GM18951 (cell line): Measurements from ENCODE around the gene MTA1.

Source experiments
- POLR2A ChIP-seq: IDR thresholded peaks from 4 replicates; pipeline ENCODE4 v1.6.1; 2011; ENCODE audit warnings: mild to moderate bottlenecking; ENCODE audit not compliant: insufficient read length, insufficient read depth; ENCODE audit errors: extremely low read depth
- in situ Hi-C: fragments of 300-500 bp; cut with MboI; formaldehyde crosslinking; loops from one replicate; pipeline ENCODE4 v1.12.0; 2022; ENCODE audit warnings: low sequenced_read_pairs, mixed read lengths, inconsistent platforms; ENCODE audit not compliant: unreplicated experiment

The MTA1 gene

DNA sequence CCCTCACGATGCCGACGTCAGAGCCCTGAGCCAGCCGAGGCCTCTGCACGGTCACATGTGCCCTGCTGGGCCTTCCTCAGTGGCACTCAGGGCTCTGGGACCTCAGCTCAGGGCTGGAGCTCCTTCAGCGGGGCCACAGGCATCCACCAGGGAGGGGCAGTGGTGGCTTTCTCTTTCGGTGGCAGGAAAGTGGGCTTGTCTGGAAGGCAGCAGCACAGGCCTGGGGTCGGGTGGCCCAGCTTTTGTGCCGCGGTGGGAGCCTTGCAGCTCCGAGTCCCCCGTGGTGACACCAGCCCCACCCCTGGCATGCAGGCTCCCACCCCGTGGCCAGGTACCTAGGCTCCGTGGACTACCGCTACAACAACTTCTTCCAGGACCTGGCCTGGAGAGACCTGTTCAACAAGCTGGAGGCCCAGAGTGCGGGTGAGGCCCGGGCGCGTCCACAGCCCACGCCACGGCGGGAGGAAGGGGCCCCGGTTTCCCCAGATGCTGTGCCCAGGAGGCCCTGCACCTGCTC lies 35.5 kb upstream of the MTA1 start:
- in situ Hi-C loops = no loop called here

DNA sequence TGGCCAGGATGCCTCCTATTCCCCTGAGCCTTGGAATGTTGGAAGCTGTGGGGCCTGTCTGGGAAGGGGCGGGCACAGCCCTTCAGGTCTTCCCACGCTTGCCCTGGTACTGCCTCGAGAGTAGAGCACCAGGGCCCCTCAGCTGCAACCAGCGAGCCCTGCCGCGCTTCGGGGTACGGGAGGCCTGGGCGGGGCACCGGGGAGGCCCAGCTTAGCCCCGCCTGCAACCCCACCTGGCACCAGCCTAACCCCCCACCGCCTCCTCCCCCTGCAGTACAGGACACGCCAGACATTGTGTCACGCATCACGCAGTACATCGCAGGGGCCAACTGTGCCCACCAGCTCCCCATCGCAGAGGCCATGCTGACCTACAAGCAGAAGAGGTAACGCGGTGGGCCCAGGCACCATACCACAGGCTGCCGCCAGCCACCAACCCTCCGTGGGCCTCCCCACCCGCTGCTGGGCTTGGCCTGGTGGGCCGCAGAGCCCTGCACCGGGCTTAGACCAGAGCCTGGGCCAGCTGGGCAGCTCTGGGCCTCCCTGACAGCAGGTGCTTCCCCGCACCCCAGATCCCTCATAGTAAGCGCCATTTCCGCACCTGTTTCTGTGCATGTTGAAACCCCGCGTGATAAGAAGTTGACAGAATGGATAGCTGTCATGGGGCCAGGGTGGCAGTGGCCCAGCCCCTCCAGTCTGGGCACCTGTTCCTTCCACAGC lies 34.9 kb upstream of the MTA1 start:
- in situ Hi-C loops = no loop called here
- no peak for TF ChIP-seq POLR2A

More for the DNA sequence above, 35.5 kb upstream of the MTA1 start:
- no peak for TF ChIP-seq POLR2A

DNA sequence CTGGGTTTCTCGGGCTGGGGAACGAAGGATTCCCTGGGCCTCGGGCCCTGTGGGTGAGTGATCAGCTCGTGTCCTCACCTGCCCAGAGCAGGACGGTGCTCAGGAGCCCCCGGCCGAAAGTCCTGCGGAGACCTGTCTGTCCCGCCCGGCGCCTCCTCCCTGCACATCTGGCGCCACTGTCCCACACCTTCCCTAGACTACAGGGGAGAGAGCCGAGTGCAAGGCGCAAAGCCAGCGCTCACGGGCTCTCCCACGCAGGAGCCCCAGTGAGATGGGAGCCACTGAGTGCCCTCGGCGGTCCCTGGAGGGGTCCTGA lies 34.3 kb upstream of the MTA1 start:
- in situ Hi-C loops = no loop called here
- no peak for TF ChIP-seq POLR2A

GRCh38 chr14:105385698-105386365 lies 33.8 kb upstream of the MTA1 start:
- TF ChIP-seq POLR2A = no peak
- in situ Hi-C loops = no loop called here

- in situ Hi-C loops = no loop called here
- no peak for TF ChIP-seq POLR2A
Measured at GRCh38 chr14:105386581-105387529, 32.8 kb upstream of the MTA1 start.

- in situ Hi-C loops = no loop called here
- no peak for TF ChIP-seq POLR2A
Measured at GRCh38 chr14:105387530-105387922, 32.1 kb upstream of the MTA1 start.

GRCh38 chr14:105388110-105388951 lies 31.3 kb upstream of the MTA1 start:
- in situ Hi-C loops = no loop called here
- no peak for TF ChIP-seq POLR2A

GRCh38 chr14:105388976-105389375 lies 30.7 kb upstream of the MTA1 start:
- in situ Hi-C loops = no loop called here
- no peak for TF ChIP-seq POLR2A

DNA sequence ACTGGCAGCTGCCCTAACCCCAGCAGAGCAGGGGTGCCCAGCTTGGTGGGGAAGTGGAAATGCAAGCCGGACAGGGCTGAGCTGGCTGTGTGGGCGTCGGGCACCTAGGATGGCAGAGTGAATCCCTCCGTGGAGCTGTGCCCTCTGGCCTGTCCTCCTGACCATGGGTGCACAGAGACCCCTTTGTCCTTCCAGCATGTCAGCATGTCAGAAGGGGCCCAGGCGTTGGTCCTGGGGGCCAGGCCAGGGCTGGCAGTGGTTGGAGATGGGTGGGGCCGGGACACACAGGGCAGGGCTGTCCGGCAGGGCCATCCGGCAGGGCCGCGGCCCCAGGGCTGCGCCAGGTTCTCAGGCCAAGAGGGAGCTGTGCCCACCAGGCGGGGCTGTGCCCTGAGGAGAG lies 30.1 kb upstream of the MTA1 start:
- in situ Hi-C loops = no loop called here
- no peak for TF ChIP-seq POLR2A

- in situ Hi-C loops = no loop called here
- TF ChIP-seq POLR2A = no peak
Measured at GRCh38 chr14:105389976-105390848, 29.4 kb upstream of the MTA1 start.

DNA sequence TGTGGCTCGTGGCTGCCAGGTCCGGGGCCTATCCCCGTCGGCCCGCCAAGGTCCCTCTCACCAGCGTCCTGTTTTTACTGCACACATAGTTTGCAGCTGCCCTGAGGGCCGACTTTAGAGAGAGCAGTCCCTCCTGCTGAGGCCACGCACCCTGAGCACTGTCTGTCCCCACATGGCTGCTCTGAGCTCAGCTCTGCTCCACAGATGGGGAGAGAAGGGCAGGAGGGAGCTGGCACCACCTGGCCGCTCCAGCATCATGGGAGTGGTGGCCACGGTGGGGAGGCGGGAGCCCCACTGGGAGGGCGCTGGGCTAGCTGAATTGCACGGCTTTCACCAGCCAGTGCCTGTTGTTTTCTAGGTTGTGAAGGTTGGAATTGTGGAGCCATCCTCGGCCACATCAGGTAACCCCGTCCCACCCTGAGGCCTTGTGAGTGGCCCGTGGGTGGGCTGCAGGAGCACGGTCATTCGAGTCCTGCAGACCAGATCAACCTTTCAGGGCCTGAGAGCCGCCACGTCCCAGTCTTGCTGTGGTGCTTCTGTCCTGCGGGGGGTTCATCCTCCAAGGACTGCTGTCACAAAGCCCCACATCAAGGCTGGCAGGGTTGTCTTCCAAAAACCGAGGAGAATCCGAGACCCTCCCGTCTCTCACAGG lies 28.7 kb upstream of the MTA1 start:
- no peak for TF ChIP-seq POLR2A
- in situ Hi-C loops = no loop called here
